Forelimb muscle (tissue), 1 donor: ENCODE data around the gene DHPS. TPM values are rescaled to one million over a fixed set of nuclear protein-coding genes. Genes with fewer than 3 reads are reported as not detected.
A peak's percentile ranks its signal among the peaks of the same experiment; 100 is the strongest.
"Not testable (repeated sequence)": the region's sequence is repeated elsewhere in the genome, so short reads cannot be mapped to it uniquely, and the experiment has no call there.

Experiments
- DNase-seq: peaks from one replicate; pipeline ENCODE4 v3.0.0-alpha.2; 2013; ENCODE audit warnings: low read depth
- polyA plus RNA-seq: library from polyadenylated mRNA; unstranded; fragments of 120-200 nt; gene quantifications from one replicate; pipeline ENCODE4 v1.2.1, GENCODE V29; 2013; ENCODE audit not compliant: insufficient read length

DHPS gene
- polyA plus RNA-seq, 1 donor: 58.9 TPM

GRCh38 chr19:12705654-12706331 lies 24.1 kb upstream of the DHPS start:
- DNase-seq: no peak

- no peak for DNase-seq
Observed at GRCh38 chr19:12705169-12705568, 23.5 kb upstream of the DHPS start.

DNA sequence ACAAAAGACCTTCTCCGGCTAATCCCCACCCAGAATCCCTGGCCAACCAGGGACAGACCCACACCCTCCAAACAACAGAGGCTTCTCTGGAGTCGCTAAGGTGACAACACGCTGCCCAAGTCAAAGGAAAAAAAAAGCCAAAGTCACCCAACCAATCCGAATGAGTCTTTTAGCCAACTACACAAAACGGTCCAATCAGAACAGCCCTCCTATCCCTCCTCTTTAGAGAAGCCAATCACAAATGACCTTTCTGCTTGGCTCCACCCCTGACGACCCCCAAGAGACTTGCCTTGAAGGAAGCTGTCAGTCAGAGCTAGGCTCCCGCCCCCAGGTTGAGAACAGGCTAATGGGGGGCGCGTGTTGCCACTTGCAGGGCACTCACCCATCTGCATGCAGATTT lies 21.4 kb upstream of the DHPS start:
- DNase-seq: no peak

DNA sequence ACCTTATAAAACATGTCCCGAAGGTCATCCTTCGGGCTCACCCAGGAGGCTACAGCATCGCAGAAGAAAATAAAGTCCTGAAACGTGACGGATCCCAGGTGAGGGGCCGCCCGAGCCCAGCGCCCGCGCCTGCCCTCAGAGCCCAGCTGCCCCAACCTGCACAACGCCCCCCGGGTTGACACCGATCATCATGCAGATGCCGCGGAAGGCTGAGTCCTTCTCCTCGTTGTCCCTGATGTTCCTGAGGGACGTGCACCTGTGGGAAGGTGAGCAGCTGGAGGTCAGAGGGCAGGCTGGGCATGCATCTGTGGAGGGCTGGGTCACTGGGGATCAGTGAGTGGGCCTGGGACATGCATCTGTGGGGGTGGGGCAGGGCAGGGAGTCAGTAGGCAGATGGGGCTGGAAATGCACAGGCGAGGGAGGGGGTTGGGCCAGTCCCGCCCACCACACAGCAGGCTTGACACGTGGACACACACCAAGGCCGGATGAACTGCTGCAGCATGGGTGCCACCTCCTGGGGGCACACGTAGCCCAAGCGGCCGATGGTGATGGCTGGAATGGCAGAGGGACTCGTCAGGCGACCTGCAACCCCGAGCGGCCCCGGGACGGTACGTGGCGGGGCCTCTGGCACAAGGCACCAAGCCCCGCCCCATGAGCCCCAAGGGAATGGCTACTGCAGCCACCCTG lies 20.1 kb upstream of the DHPS start:
- DNase-seq: no peak

DNA sequence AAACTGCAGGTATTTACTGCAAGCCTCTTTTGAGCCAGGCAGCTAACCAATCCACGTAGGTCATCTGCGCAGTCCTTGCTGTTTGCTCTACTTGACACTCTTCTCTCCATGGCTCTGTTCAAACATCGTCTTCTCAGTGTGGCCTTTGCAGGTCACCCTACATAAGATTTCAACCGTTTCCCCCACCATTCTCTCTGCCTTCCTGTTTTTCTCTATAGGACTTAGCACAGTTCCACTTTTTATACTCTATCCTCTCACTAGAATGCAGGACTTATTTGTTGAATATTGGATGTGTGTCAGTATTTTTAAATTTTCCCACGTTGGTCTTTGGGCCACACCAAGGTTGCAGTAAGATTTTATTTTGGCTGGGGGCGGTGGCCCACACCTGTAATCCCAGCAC lies 16.5 kb upstream of the DHPS start:
- DNase-seq: no peak

- not testable (repeated sequence) for DNase-seq
Observed at GRCh38 chr19:12697425-12697824, 15.7 kb upstream of the DHPS start.

- peak; percentile 80 for DNase-seq
Observed at GRCh38 chr19:12696366-12697335, 15.0 kb upstream of the DHPS start, which contains the start of gene FBXW9. TSS of gene FBXW9 (minus strand) at chr19:12696631. CDS start at chr19:12696581, 50 bp downstream.

DNA sequence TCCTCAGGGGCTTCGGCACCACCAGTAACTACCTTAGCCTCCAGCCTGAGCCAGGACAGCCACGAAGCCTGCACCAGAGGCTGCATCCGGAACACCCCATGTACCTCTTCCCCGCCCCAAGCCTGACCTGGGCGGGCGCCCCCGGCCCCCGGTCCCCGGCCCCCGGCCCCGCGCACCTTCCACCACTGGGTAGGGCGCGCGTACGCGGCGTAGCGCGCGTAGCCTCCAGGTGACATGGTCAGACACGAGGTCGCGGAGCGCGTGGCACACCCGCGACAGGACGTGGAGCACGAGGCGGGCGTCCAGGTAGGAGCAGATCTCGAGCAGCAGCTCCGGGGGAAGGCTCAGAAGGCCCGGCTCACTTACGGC lies 14.3 kb upstream of the DHPS start:
- no peak for DNase-seq

- no peak for DNase-seq
Observed at GRCh38 chr19:12695514-12695913, 13.8 kb upstream of the DHPS start.

- DNase-seq: no peak
Observed at GRCh38 chr19:12695096-12695495, 13.4 kb upstream of the DHPS start.

DNA sequence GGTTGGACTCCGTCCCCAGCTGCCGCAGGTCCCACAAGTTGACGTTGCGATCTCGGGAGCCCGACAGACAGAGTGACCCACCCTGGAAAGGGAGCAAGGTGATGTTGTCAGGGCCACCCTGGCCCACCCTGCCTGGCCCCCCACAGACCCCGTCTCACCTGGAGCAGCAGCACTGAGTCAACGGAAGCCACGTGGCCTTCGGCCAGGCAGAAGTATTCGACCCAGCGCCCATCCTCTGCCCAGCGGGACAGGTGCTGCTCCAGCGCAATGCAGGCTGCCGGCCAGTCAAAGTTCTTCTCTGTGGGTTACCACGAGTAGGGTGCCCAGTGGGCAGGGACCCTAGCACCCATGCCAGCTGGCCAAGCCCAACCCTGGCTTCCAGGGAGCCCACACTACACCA lies 13.0 kb upstream of the DHPS start:
- DNase-seq: no peak

DNA sequence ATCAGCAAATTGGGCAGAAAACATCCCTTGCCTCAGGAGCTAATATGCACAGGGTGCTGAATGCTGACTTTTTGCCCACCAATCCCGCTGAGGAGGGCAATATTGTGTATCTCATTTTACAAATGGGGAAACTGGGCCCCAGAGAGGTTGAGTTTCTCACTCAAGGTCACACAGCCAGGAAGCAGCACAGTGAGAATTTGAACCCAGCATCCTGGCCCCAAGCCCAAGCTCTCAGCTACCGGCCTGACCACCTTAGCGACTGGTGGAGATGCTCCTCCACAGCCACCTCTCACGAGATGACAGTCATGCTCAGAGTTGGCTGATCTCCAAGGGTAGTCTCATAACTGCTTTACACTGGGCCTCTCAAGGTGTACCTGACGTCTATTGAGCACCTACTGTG lies 11.3 kb upstream of the DHPS start:
- DNase-seq: no peak

DNA sequence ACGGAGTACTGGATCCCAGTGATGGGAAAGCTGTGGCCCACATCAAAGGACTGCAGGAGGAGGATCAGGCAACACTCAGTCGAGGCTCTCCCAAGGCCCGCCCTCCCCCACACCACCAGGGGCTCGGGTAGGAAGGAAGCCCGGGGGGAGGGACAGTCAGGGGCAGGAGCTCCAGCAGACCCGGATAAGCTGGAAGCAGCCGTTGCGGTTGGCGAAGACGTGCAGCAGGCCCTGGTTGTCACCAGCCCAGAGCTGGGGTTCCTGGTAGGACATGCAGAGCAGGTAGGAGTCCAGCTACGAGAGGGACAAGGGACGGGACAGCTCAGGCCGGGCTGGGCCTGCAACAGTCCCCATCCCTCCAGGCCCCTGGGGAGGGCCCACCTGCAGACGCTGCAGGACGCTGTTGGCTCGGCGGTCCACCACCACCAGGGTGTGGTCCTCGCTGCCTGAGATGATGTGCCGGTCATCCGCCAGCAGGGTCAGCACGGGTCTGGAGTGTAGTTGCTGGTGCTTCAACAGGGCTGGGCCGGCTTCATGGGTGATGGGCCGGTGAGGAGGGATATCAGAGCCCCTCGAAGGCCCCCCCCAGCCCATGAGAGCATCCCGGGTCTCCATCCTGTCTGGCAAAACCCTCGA lies 8.0 kb upstream of the DHPS start:
- DNase-seq: no peak

DNA sequence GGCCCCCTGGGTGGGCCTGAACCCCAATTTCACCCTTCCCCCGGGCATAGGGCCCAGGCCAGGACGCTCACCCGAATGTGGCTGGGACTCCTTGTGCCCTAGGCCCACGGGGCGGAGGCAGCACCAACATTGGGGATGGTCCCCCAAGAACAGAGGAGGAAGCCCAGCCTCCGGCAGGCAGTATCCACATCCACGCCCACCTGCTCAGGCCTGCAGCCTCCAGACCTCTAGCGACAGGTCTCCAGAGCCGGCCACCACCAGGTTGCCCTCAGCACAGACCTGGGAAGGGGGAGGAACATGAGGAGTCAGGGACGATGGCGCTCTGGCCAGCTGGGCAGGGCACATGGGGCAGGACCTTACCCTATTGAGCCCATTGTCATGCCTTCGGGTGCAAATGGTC lies 7.3 kb upstream of the DHPS start:
- no peak for DNase-seq

DNA sequence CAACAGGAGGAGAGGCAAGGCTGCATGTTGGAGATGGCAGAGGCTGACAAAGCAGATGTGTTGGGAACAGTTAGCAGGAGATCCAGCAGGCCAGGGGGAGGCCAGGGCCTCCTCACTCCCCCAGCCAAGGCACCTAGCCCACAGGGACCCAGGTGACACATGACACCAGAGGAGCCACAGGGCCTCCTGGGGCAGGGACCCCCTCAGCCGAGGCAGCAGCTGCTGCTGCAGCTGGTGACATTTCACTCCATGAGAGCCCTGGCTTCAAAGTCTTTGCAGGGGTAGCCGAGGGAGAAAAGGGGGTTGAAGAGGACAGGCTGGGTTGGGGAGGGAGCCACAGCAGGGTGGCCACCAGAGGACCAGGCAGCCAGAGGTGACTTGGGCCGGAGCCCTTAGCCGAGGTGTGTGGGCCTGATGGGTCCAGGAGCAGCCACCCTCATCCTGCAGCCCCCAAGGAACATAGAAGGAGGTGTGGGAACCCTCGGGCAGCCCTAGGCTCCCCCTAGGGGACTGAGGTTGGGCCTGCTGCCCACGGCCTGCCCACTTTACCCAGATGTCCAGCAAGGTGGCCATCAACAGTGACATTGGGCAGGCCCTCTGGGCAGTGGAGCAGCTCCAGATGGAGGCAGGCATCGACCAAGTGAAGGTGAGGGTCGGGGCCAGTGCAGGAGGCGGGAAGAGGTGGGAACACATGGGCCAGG lies 6.0 kb upstream of the DHPS start, which contains the start of gene GNG14:
Gene GNG14, plus strand, starts transcription at position 503 of the 701 bp plus-strand sequence. Its CDS starts 51 bp downstream, at position 554.
- DNase-seq: no peak

DNA sequence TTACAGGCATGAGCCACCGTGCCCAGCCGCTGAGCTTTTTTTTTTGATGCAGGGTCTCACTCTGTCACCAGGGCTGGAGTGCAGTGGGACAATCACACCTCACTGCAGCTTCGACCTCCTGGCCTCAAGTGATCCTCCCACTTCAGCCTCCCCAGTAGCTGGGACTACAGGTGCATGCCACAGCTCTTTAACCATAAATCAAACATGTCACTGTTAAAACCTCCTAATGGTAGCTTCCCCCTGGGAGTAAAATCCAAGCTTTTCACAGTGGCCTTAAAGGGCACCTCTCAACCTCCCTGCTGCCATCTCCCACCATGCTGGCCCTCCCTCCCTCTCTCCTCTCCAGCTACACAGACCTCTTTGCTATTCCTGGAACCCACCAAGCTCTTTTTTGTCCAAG lies 4.2 kb upstream of the DHPS start:
- no peak for DNase-seq

DNA sequence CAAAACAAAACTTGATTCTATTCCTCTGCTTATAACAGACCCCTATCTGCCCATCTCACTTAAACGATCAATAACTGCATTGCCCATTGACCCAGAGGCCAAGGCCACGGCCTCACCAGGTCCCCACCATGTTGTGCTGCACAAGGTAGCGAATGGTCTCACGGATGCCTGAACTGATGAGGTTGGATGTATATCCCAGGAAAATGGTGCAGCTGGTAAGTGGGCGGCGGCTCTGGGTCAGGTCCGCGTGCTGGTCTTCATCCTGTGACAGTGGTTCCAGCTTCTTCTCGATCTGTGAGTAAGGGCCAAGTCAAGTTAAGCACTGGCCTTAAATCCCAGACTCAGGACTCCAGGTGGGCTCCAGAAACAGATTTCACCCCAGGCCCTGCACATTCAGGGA lies 1.6 kb downstream of the DHPS start:
- DNase-seq: no peak

- not testable (repeated sequence) for DNase-seq
Observed at GRCh38 chr19:12678039-12678438, 3.6 kb downstream of the DHPS start.

- no peak for DNase-seq
Observed at GRCh38 chr19:12676928-12677327, 4.8 kb downstream of the DHPS start.

- no peak for DNase-seq
Observed at GRCh38 chr19:12676384-12676792, 5.3 kb downstream of the DHPS start.

DNA sequence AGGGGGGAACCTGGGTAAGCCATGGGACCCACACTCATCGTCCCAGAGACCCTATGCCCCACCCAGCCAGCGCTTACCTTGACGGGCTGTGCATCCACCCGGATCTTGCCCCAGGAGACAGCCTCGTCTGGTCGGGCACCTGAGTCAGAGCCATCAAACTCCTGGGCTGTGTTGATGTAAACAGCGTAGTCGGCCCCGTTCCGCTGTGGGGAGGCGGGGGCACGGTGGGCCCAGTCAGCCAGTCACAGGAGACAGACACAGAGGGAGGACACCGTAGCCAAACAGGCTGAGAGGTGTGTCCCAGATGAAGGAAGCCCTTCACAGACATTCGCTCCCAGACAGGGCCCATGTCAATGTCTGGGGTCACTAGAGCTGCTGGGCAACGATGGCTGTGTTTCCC lies 5.7 kb downstream of the DHPS start:
- DNase-seq: no peak
